Measurements from ENCODE around the gene PLAC8.
"Not testable (repeated sequence)": the region's sequence is repeated elsewhere in the genome, so short reads cannot be mapped to it uniquely, and the experiment has no call there.

PLAC8 gene

DNA sequence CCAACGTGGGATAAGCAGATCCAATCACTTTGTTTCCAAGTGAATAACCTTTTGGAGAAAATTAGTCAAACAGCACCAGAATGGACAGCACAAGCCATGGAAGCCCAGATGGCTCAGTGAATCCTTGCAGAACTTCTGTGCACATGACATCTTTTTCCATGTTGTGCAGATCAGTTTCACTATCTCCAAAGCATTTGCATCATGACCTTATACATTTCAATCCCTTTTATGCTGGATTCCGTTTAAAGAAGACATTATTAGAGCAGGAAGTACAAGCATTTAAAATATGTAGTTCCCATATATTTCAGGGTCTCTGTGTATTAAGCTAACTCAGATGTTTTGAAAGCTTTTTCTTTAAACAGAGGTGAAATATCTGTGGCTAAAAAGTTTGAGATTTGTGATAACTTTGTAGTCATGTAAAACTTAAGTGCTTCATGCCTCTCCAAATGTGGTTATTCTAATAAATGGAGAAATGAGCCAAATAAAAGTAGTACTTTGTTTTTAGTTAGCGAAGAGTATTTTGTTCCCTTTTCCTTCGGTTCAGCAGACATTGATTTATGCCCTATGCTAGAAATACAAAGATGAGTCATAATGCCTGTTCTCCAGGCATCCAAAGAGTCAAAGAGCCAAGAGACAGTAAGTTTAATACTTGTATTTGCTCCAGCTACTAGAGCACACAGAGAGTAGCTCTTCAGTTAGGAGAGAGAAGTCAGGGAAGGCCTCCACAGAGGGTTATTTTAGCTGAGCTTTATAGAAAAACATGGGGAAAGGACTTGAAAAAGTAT is 39.0 kb downstream of the PLAC8 start:
- TF ChIP-seq, protein P1, sequence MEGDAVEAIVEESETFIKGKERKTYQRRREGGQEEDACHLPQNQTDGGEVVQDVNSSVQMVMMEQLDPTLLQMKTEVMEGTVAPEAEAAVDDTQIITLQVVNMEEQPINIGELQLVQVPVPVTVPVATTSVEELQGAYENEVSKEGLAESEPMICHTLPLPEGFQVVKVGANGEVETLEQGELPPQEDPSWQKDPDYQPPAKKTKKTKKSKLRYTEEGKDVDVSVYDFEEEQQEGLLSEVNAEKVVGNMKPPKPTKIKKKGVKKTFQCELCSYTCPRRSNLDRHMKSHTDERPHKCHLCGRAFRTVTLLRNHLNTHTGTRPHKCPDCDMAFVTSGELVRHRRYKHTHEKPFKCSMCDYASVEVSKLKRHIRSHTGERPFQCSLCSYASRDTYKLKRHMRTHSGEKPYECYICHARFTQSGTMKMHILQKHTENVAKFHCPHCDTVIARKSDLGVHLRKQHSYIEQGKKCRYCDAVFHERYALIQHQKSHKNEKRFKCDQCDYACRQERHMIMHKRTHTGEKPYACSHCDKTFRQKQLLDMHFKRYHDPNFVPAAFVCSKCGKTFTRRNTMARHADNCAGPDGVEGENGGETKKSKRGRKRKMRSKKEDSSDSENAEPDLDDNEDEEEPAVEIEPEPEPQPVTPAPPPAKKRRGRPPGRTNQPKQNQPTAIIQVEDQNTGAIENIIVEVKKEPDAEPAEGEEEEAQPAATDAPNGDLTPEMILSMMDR (IDR thresholded peaks at IDR 0.05; ENCODE audit: low read depth, low read length) = no peak
- no peak overlapping the region for H3K4me3 ChIP-seq (ENCODE audit: low read depth, low read length)

DNA sequence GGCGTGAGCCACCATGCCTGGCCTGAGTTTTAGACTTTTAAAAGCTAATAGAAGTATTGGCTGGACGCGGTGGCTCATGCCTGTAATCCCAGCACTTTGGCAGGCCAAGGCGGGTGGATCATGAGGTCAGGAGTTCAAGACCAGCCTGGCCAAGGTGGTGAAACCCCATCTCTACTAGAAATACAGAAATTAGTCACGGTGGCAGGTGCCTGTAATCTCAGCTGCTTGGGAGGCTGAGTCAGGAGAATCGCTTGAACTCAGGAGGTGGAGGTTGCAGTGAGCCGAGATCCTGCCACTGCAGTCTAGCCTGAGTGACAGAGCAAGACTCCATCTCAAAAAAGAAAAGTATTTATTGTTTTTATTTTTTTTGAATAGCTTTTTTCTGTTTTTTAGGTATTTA is 39.7 kb downstream of the PLAC8 start:
- not testable (repeated sequence) for H3K4me3 ChIP-seq (ENCODE audit: low read depth, low read length)

DNA sequence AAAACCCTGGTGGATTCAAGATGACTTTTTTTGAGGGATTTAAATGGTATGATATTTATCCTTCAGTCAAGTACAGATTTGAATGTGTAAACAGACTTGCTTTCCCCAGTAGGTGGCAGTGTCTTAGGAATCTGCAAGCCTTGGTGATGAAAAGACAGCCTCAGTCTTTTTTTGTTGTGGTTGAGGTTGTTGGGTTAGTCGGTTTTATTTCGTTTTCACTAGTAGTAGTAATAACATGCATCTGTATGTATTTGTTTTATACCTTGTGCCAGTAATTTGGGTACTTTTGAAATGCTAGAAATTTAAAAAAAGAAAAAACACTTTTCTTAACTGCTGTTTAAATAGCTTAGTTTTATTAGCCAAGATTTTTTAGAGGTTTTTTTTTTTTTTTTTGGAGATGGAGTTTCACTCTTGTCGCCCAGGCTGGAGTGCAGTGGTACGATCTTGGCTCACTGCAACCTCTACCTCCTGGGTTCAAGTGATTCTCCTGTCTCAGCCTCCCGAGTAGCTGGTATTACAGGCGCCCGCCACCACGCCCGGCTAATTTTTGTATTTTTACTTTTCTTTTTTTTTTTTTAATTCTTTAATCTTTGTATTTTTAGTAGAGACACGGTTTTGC is 40.3 kb downstream of the PLAC8 start:
- no peak overlapping the region for H3K4me3 ChIP-seq (ENCODE audit: low read depth, low read length)
- TF ChIP-seq, protein P1 (IDR thresholded peaks at IDR 0.05; ENCODE audit: low read depth, low read length) = no peak; the same call in 1 of the 2 replicates

DNA sequence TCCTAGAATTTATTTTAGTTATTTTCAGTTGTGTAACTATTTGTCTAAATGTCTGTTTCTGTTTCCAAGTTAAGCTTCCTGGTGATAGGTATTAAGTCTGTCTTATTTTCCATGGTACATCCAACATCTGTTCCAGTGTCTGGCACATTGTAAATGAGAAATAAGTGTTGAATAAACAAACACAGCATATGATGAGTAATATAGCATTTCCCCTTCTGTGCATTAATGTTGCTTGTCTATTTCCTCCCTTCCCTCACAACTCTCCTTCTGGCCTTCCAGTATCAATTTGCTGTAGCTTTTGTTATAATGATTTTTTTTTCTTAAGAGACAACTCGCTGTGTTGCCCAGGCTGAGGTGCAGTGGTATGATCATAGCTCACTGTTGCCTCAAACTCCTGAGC is 43.4 kb downstream of the PLAC8 start:
- TF ChIP-seq, protein P1 (IDR thresholded peaks at IDR 0.05; ENCODE audit: low read depth, low read length) = no peak
- no peak overlapping the region for H3K4me3 ChIP-seq (ENCODE audit: low read depth, low read length)

DNA sequence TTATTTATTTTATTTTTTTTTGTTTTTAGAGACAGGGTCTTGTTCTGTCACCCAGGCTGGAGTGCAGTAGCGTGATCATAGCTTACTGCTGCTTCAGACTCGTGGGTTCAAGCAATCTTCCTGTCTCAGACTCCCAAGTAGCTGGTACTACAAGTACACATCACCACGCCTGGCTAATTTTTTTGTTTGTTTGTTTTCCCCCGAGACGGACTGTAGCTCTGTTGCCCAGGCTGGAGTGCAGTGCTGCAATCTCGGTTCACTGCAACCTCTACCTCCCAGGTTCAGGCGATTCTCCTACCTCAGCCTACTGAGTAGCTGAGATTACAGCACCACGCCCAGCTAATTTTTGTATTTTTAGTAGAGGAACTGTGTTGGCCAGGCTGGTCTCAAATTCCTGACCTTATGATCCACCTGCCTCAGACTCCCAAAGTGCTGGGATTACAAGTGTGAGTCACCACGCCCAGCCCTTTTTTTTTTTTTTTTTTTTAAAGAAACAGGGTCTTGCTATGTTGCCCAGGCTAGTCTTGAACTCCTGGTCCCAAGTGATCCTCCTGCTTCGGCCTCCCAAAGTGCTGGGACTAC is 47.4 kb downstream of the PLAC8 start:
- H3K4me3 ChIP-seq (ENCODE audit: low read depth, low read length) = no peak overlapping the region
- TF ChIP-seq, protein P1 (IDR thresholded peaks at IDR 0.05; ENCODE audit: low read depth, low read length) = no peak

DNA sequence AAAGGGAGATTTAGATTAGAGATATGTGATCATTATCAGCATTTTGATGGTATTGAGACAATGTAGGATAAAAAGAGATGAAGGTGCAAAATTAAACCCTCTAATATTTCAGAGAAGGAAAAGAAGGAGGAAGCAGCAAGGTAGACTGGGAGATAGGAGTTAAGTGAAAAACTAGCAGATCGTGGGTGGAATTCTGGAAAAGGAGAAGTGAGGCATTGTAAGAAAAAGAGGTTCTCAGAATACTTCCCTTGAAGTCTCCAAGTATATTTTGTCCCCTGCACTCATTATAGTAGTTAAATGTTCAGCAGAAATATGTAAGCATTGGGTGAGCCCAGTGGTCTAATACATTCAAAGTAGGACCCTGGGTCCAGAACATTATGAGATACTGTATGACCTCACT is 49.3 kb downstream of the PLAC8 start:
- H3K4me3 ChIP-seq (ENCODE audit: low read depth, low read length) = no peak overlapping the region
- TF ChIP-seq, protein P1 (IDR thresholded peaks at IDR 0.05; ENCODE audit: low read depth, low read length) = no peak

DNA sequence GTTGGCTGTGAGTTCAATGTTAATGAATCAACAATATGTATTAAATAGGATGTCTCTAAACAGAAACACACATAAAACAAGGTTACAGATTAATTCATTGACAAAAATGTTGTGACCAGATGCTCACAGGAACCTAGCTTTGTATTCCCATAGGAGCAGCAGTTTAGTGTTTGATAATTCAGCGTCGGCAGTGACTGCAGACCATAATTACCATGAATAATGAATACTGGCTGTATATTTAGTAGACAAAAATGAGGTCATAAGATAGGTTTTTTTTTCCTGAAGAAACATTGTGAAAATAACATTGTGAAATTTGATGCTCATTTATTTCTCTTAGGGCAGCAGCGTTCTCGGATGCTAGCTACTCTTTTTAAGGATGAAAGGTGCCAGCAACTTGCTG is 51.8 kb downstream of the PLAC8 start:
- H3K4me3 ChIP-seq (ENCODE audit: low read depth, low read length) = no peak overlapping the region
- TF ChIP-seq, protein P1 (IDR thresholded peaks at IDR 0.05; ENCODE audit: low read depth, low read length) = no peak
